Measurements from ENCODE around the gene KCNN3.

KCNN3 gene

DNA sequence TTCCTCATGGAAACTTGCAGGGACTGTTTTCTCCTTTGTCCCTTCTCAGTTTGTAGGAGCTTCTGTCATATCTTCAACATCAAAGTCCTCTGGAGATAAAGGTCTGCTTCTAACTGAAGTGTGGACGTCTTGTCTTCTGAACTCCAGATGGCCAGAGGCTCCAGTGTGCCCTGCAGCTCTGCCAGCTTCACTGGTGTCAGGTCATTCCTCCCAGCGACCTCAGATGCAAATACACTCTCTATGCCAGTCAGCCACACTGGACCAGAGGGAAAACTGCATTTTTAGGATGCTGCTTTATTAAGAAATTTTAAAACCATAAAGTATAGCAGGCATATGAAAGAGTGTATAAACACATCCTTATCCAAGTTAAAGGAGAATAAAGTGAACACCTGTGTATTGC lies 183.6 kb downstream of the KCNN3 start:
- no peak for ATAC-seq
- TF ChIP-seq RARB (CRISPR knock-in tag; IDR thresholded peaks at IDR 0.05) (no peak), TCF4 (CRISPR knock-in tag; IDR thresholded peaks at IDR 0.05; ENCODE audit: borderline replicate concordance) (no peak), ZNF70 (CRISPR knock-in tag; IDR thresholded peaks at IDR 0.05) (no peak), ZNF8 (CRISPR knock-in tag; IDR thresholded peaks at IDR 0.05) (no peak), ZNF565 (CRISPR knock-in tag; conservative IDR thresholded peaks at IDR 0.05; ENCODE audit: low read depth) (no peak), BACH2 (CRISPR knock-in tag; IDR thresholded peaks at IDR 0.05; ENCODE audit: borderline replicate concordance) (no peak), CSDC2 (CRISPR knock-in tag; IDR thresholded peaks at IDR 0.05) (no peak)
- TF ChIP-seq, protein P1, sequence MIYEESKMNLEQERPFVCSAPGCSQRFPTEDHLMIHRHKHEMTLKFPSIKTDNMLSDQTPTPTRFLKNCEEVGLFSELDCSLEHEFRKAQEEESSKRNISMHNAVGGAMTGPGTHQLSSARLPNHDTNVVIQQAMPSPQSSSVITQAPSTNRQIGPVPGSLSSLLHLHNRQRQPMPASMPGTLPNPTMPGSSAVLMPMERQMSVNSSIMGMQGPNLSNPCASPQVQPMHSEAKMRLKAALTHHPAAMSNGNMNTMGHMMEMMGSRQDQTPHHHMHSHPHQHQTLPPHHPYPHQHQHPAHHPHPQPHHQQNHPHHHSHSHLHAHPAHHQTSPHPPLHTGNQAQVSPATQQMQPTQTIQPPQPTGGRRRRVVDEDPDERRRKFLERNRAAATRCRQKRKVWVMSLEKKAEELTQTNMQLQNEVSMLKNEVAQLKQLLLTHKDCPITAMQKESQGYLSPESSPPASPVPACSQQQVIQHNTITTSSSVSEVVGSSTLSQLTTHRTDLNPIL (CRISPR knock-in tag; IDR thresholded peaks at IDR 0.05; ENCODE audit: low read depth), result no peak
- TF ChIP-seq, protein P2, sequence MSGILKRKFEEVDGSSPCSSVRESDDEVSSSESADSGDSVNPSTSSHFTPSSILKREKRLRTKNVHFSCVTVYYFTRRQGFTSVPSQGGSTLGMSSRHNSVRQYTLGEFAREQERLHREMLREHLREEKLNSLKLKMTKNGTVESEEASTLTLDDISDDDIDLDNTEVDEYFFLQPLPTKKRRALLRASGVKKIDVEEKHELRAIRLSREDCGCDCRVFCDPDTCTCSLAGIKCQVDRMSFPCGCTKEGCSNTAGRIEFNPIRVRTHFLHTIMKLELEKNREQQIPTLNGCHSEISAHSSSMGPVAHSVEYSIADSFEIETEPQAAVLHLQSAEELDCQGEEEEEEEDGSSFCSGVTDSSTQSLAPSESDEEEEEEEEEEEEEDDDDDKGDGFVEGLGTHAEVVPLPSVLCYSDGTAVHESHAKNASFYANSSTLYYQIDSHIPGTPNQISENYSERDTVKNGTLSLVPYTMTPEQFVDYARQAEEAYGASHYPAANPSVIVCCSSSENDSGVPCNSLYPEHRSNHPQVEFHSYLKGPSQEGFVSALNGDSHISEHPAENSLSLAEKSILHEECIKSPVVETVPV (CRISPR knock-in tag; IDR thresholded peaks at IDR 0.05), result no peak
- TF ChIP-seq, protein P3, sequence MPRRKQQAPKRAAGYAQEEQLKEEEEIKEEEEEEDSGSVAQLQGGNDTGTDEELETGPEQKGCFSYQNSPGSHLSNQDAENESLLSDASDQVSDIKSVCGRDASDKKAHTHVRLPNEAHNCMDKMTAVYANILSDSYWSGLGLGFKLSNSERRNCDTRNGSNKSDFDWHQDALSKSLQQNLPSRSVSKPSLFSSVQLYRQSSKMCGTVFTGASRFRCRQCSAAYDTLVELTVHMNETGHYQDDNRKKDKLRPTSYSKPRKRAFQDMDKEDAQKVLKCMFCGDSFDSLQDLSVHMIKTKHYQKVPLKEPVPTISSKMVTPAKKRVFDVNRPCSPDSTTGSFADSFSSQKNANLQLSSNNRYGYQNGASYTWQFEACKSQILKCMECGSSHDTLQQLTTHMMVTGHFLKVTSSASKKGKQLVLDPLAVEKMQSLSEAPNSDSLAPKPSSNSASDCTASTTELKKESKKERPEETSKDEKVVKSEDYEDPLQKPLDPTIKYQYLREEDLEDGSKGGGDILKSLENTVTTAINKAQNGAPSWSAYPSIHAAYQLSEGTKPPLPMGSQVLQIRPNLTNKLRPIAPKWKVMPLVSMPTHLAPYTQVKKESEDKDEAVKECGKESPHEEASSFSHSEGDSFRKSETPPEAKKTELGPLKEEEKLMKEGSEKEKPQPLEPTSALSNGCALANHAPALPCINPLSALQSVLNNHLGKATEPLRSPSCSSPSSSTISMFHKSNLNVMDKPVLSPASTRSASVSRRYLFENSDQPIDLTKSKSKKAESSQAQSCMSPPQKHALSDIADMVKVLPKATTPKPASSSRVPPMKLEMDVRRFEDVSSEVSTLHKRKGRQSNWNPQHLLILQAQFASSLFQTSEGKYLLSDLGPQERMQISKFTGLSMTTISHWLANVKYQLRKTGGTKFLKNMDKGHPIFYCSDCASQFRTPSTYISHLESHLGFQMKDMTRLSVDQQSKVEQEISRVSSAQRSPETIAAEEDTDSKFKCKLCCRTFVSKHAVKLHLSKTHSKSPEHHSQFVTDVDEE (CRISPR knock-in tag; IDR thresholded peaks at IDR 0.05), result no peak
- TF ChIP-seq, protein P4, sequence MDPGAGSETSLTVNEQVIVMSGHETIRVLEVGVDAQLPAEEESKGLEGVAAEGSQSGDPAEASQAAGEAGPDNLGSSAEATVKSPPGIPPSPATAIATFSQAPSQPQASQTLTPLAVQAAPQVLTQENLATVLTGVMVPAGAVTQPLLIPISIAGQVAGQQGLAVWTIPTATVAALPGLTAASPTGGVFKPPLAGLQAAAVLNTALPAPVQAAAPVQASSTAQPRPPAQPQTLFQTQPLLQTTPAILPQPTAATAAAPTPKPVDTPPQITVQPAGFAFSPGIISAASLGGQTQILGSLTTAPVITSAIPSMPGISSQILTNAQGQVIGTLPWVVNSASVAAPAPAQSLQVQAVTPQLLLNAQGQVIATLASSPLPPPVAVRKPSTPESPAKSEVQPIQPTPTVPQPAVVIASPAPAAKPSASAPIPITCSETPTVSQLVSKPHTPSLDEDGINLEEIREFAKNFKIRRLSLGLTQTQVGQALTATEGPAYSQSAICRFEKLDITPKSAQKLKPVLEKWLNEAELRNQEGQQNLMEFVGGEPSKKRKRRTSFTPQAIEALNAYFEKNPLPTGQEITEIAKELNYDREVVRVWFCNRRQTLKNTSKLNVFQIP (CRISPR knock-in tag; IDR thresholded peaks at IDR 0.05; ENCODE audit: borderline replicate concordance, low read depth), result no peak

DNA sequence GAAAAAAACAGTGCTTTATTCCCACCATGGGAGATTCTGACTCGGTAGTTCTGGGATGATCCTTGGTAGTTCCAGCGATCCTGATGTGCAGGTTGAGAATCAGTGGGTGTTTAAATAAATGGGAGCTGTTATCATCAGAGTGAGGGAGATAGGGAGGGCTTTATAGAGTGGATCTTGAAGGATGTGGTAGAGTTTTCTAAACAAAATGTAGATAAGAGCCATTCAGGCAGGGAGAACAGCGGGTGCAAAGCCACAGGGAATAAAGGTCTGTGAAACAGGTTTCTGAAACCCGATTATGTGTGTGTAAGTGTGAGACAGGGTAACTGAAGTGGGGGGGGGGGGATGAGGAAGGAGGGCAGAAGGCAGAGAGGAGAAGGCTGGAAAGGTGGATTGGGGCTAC lies 186.3 kb downstream of the KCNN3 start:
- ATAC-seq, result no peak

DNA sequence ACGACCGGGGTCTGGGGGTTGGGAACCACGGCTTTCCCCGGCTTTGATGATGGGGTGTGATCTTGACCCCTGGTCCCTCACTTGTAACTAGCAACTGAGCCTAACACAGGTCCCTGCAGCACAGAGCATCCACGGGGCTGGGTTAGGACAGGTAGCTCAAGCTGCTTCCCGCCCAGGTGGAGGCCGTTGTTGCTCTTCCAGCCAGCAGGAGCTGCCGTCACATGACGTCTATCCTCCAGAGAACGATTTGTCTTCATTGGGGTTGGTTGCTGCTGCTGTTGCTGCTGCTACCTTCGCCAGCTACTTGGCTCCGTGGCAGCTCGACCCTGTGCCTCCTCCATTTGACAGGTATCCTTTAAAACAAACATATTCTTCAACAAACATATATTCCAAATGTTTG lies 187.8 kb downstream of the KCNN3 start:
- ATAC-seq, result no peak
- TF ChIP-seq TCF4 (CRISPR knock-in tag; IDR thresholded peaks at IDR 0.05; ENCODE audit: borderline replicate concordance) (no peak), ZNF70 (CRISPR knock-in tag; IDR thresholded peaks at IDR 0.05) (no peak), ESRRG (CRISPR knock-in tag; IDR thresholded peaks at IDR 0.05) (no peak), TOX (CRISPR knock-in tag; IDR thresholded peaks at IDR 0.05; ENCODE audit: borderline replicate concordance) (no peak), RARB (CRISPR knock-in tag; IDR thresholded peaks at IDR 0.05) (no peak), ARNTL (CRISPR knock-in tag; IDR thresholded peaks at IDR 0.05; ENCODE audit: borderline replicate concordance, low read depth) (no peak), ISL1 (CRISPR knock-in tag; IDR thresholded peaks at IDR 0.05) (no peak), ZC3H10 (CRISPR knock-in tag; IDR thresholded peaks at IDR 0.05) (no peak), BACH2 (CRISPR knock-in tag; IDR thresholded peaks at IDR 0.05; ENCODE audit: borderline replicate concordance) (no peak)
- TF ChIP-seq, protein P5, sequence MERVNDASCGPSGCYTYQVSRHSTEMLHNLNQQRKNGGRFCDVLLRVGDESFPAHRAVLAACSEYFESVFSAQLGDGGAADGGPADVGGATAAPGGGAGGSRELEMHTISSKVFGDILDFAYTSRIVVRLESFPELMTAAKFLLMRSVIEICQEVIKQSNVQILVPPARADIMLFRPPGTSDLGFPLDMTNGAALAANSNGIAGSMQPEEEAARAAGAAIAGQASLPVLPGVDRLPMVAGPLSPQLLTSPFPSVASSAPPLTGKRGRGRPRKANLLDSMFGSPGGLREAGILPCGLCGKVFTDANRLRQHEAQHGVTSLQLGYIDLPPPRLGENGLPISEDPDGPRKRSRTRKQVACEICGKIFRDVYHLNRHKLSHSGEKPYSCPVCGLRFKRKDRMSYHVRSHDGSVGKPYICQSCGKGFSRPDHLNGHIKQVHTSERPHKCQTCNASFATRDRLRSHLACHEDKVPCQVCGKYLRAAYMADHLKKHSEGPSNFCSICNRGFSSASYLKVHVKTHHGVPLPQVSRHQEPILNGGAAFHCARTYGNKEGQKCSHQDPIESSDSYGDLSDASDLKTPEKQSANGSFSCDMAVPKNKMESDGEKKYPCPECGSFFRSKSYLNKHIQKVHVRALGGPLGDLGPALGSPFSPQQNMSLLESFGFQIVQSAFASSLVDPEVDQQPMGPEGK (CRISPR knock-in tag; IDR thresholded peaks at IDR 0.05; ENCODE audit: borderline replicate concordance), result no peak
- TF ChIP-seq, protein P4 (CRISPR knock-in tag; IDR thresholded peaks at IDR 0.05; ENCODE audit: borderline replicate concordance, low read depth), result no peak

More for the DNA sequence above, 186.3 kb downstream of the KCNN3 start:
- TF ChIP-seq ZC3H10 (CRISPR knock-in tag; IDR thresholded peaks at IDR 0.05), result no peak
- TF ChIP-seq, protein P1 (CRISPR knock-in tag; IDR thresholded peaks at IDR 0.05; ENCODE audit: low read depth), result no peak
- no peak for TF ChIP-seq GLIS3 (CRISPR knock-in tag; IDR thresholded peaks at IDR 0.05)
- TF ChIP-seq PPARA (CRISPR knock-in tag; IDR thresholded peaks at IDR 0.05; ENCODE audit: borderline replicate concordance), result no peak
- TF ChIP-seq, protein P2 (CRISPR knock-in tag; IDR thresholded peaks at IDR 0.05), result no peak
- TF ChIP-seq, protein P4 (CRISPR knock-in tag; IDR thresholded peaks at IDR 0.05; ENCODE audit: borderline replicate concordance, low read depth), result no peak

Data from SK-N-SH treated with all-trans-retinoic acid at 6 μM for 48 hours (cell line).